Liver (tissue), 9 donors: Measurements from ENCODE around the gene RCSD1. TPM values are rescaled to one million over a fixed set of nuclear protein-coding genes. Genes with fewer than 3 reads are reported as not detected.

Source experiments
- DNase-seq: peaks from one replicate; pipeline ENCODE4 v3.0.0-alpha.2; 2017; ENCODE audit warnings: low spot score
- H3K27ac ChIP-seq, 2 donors: one replicate each; pipeline ENCODE4 v1.7.0; 2013; ENCODE audit warnings: inconsistent platforms in 2 of 2, low read length in 2 of 2, control low read depth in 1 of 2, low read depth in 1 of 2, mild to moderate bottlenecking in 1 of 2
- H3K27me3 ChIP-seq, 4 donors: one replicate each; pipeline versions ENCODE4 v1.6.1 to v1.7.0; 2013; ENCODE audit warnings: low read length in 3 of 4, inconsistent platforms in 1 of 4, mild to moderate bottlenecking in 1 of 4, moderate library complexity in 1 of 4; ENCODE audit not compliant: control insufficient read depth in 4 of 4, insufficient read depth in 4 of 4
- H3K36me3 ChIP-seq, 4 donors: one replicate each; pipeline versions ENCODE4 v1.6.1 to v1.7.0; 2013; ENCODE audit warnings: low read length in 3 of 4, mild to moderate bottlenecking in 3 of 4, low read depth in 1 of 4, moderate library complexity in 1 of 4; ENCODE audit not compliant: control insufficient read depth in 4 of 4, insufficient read depth in 3 of 4
- H3K4me1 ChIP-seq, 4 donors: one replicate each; pipeline versions ENCODE4 v1.6.1 to v1.7.0; 2013; ENCODE audit warnings: low read length in 3 of 4, mild to moderate bottlenecking in 3 of 4, moderate library complexity in 1 of 4; ENCODE audit not compliant: control insufficient read depth in 4 of 4, insufficient read depth in 4 of 4
- H3K4me3 ChIP-seq, 3 donors: one replicate each; pipeline versions ENCODE4 v1.6.1 to v1.7.0; 2013; ENCODE audit warnings: low read length in 3 of 3, control low read depth in 1 of 3, low read depth in 1 of 3, mild to moderate bottlenecking in 1 of 3
- H3K9ac ChIP-seq, 2 donors: one replicate each; pipeline ENCODE4 v1.7.0; 2013; ENCODE audit warnings: low read length in 2 of 2, mild to moderate bottlenecking in 2 of 2, moderate library complexity in 2 of 2, control low read depth in 1 of 2, low read depth in 1 of 2
- H3K9me3 ChIP-seq, 4 donors: one replicate each; pipeline versions ENCODE4 v1.6.1 to v1.7.0; 2013; ENCODE audit warnings: low read length in 3 of 4; ENCODE audit not compliant: control insufficient read depth in 4 of 4
- ATF3 ChIP-seq: IDR thresholded peaks from 2 replicates; pipeline ENCODE4 v1.6.1; 2016; ENCODE audit warnings: antibody characterized with exemption
- CTCF ChIP-seq: fragments of 150-350 bp; IDR thresholded peaks from 2 replicates; pipeline ENCODE4 v1.5.1; 2017; ENCODE audit warnings: improper control_type of control experiment, low read depth, low read length; ENCODE audit not compliant: missing input control
- EGR1 ChIP-seq, 2 donors: IDR thresholded peaks; 2 replicates each; pipeline ENCODE4 v1.6.1; 2016 to 2018; ENCODE audit warnings: antibody characterized with exemption in 2 of 2, low read depth in 2 of 2
- FOXA2 ChIP-seq: IDR thresholded peaks from 2 replicates; pipeline ENCODE4 v1.6.1; 2016; ENCODE audit warnings: antibody characterized with exemption
- GABPA ChIP-seq, 2 donors: IDR thresholded peaks in 1 of 2; conservative IDR thresholded peaks in 1 of 2; 2 replicates each; pipeline ENCODE4 v1.6.1; 2016; ENCODE audit warnings: antibody characterized with exemption in 2 of 2, mild to moderate bottlenecking in 1 of 2, moderate library complexity in 1 of 2
- HNF4A ChIP-seq, 2 donors: conservative IDR thresholded peaks; 2 replicates each; pipeline ENCODE4 v1.6.1; 2016; ENCODE audit warnings: antibody characterized with exemption in 2 of 2, mild to moderate bottlenecking in 2 of 2
- HNF4G ChIP-seq: IDR thresholded peaks from 2 replicates; pipeline ENCODE4 v1.6.1; 2016; ENCODE audit warnings: antibody characterized with exemption
- JUND ChIP-seq, 2 donors: IDR thresholded peaks; 2 replicates each; pipeline ENCODE4 v1.6.1; 2016; ENCODE audit warnings: antibody characterized with exemption in 2 of 2
- RAD21 ChIP-seq, 2 donors: IDR thresholded peaks; 2 replicates each; pipeline ENCODE4 v1.6.1; 2016; ENCODE audit warnings: antibody characterized with exemption in 2 of 2, mild to moderate bottlenecking in 2 of 2
- REST ChIP-seq: IDR thresholded peaks from 2 replicates; pipeline ENCODE4 v1.6.1; 2016; ENCODE audit warnings: antibody characterized with exemption, mild to moderate bottlenecking
- SP1 ChIP-seq: IDR thresholded peaks from 2 replicates; pipeline ENCODE4 v1.6.1; 2018; ENCODE audit warnings: antibody characterized with exemption, mild to moderate bottlenecking
- TAF1 ChIP-seq: conservative IDR thresholded peaks from 2 replicates; pipeline ENCODE4 v1.6.1; 2016; ENCODE audit warnings: antibody characterized with exemption, mild to moderate bottlenecking
- YY1 ChIP-seq: IDR thresholded peaks from 2 replicates; pipeline ENCODE4 v1.6.1; 2016; ENCODE audit warnings: antibody characterized with exemption, mild to moderate bottlenecking
- ZBTB33 ChIP-seq: IDR thresholded peaks from 2 replicates; pipeline ENCODE4 v1.6.1; 2016; ENCODE audit warnings: antibody characterized with exemption
- WGBS: extraction: QIAGEN DNeasy Blood & Tissue Kit; methylation state at CpG from one replicate; pipeline ENCODE4 v1.1.7; 2013; 5-methylcytosine and 5-hydroxymethylcytosine counted together
- polyA plus RNA-seq, 2 donors: library from polyadenylated mRNA; stranded (reverse) in 1 of 2; unstranded in 1 of 2; fragments of 200-250 nt in 1 of 2; fragments of >200 nt in 1 of 2; fragmentation: Nextera tagmentation in 1 of 2; extraction: Ambion mirVana in 1 of 2; gene quantifications; one replicate each; pipeline versions ENCODE4 v1.2.1 to v1.2.3, GENCODE V29; 2013 to 2015
- total RNA-seq, 2 donors: library from RNA; depleted of rRNA; stranded (reverse); fragments of >200 nt; gene quantifications; one replicate each; pipeline ENCODE4 v1.2.3, GENCODE V29; 2014
- donor health status: healthy.
- donor health status: healthy.
- donor health status: healthy.
- donor health status: healthy.
- donor health status: healthy.

RCSD1 gene
- total and polyA plus RNA-seq, 4 donors = 3.1 to 15.0 (median 6.0) TPM

- Histone ChIP-seq H3K9me3 (no peaks in the 10 kb centered on the region), H3K27me3 (no peaks in the 10 kb centered on the region), H3K36me3 (no peaks in the 10 kb centered on the region), H3K27ac (peak overlapping the region; percentile 89 to 95), H3K9ac (peak overlapping the region; percentile 64 to 75), H3K4me3 (peak overlapping the region; percentile 64 to 97 (median 79)), H3K4me1 (peaks cover 0 to 27% (median 10%) of the 10 kb centered on the region in 4 donors)
- 23% methylated on average over 31 of the region's 31 CpGs for WGBS
- no peak for TF ChIP-seq GABPA (IDR thresholded peaks at IDR 0.05 in 1 of 2, conservative IDR thresholded peaks at IDR 0.05 in 1 of 2)
- TF ChIP-seq SP1 = peak; percentile 8
- peak; percentile 43 for DNase-seq
Measured at GRCh38 chr1:167713330-167714081, 83.5 kb downstream of the RCSD1 start.

- no peak for TF ChIP-seq REST
- no peak for TF ChIP-seq FOXA2
- WGBS = under 1% methylated on average over 28 of the region's 28 CpGs
- peak overlapping the region; percentile 64 to 75 for H3K9ac ChIP-seq
- H3K27ac ChIP-seq = peak overlapping the region; percentile 89 to 95
- H3K4me1 ChIP-seq = peaks cover 0 to 27% (median 10%) of the 10 kb centered on the region in 4 donors
- H3K9me3 ChIP-seq = no peaks in the 10 kb centered on the region
- no peak for DNase-seq
- H3K4me3 ChIP-seq = peak overlapping the region; percentile 64 to 97 (median 79)
- H3K27me3 ChIP-seq = no peaks in the 10 kb centered on the region
- no peaks in the 10 kb centered on the region for H3K36me3 ChIP-seq
Measured at GRCh38 chr1:167714098-167714438, 84.0 kb downstream of the RCSD1 start.

GRCh38 chr1:167714439-167715156 is 84.6 kb downstream of the RCSD1 start:
- H3K4me3 ChIP-seq = peak overlapping the region; percentile 64 to 97 (median 79)
- H3K4me1 ChIP-seq = peaks cover 0 to 27% (median 10%) of the 10 kb centered on the region in 4 donors
- under 1% methylated on average over 50 of the region's 50 CpGs for WGBS
- TF ChIP-seq ZBTB33 = no peak
- TF ChIP-seq GABPA (IDR thresholded peaks at IDR 0.05 in 1 of 2, conservative IDR thresholded peaks at IDR 0.05 in 1 of 2) = peak in 1 of 2 donors; percentile 19
- TF ChIP-seq YY1 = peak; percentile 42
- no peak for TF ChIP-seq CTCF
- TF ChIP-seq TAF1 = no peak
- no peak for TF ChIP-seq FOXA2
- TF ChIP-seq ATF3 = peak; percentile 100
- no peak for TF ChIP-seq RAD21 (IDR thresholded peaks at IDR 0.05)
- TF ChIP-seq HNF4A (conservative IDR thresholded peaks at IDR 0.05) = peak in 1 of 2 donors; percentile 10
- TF ChIP-seq EGR1 (IDR thresholded peaks at IDR 0.05; ENCODE audit: low read depth in 2 of 2) = no peak
- TF ChIP-seq HNF4G = no peak
- TF ChIP-seq JUND (IDR thresholded peaks at IDR 0.05) = no peak
- TF ChIP-seq SP1 = peak; percentile 16

More at GRCh38 chr1:167714439-167715156, 84.6 kb downstream of the RCSD1 start:
- Histone ChIP-seq H3K36me3 (no peaks in the 10 kb centered on the region), H3K27ac (peak overlapping the region; percentile 89 to 95), H3K9ac (peak overlapping the region; percentile 69 to 75), H3K9me3 (no peaks in the 10 kb centered on the region), H3K27me3 (no peaks in the 10 kb centered on the region)
- peak; percentile 99 for DNase-seq
